Measurements from ENCODE around the gene EEF2KMT.
"Not testable (repeated sequence)": the region's sequence is repeated elsewhere in the genome, so short reads cannot be mapped to it uniquely, and the experiment has no call there.

Gene EEF2KMT

DNA sequence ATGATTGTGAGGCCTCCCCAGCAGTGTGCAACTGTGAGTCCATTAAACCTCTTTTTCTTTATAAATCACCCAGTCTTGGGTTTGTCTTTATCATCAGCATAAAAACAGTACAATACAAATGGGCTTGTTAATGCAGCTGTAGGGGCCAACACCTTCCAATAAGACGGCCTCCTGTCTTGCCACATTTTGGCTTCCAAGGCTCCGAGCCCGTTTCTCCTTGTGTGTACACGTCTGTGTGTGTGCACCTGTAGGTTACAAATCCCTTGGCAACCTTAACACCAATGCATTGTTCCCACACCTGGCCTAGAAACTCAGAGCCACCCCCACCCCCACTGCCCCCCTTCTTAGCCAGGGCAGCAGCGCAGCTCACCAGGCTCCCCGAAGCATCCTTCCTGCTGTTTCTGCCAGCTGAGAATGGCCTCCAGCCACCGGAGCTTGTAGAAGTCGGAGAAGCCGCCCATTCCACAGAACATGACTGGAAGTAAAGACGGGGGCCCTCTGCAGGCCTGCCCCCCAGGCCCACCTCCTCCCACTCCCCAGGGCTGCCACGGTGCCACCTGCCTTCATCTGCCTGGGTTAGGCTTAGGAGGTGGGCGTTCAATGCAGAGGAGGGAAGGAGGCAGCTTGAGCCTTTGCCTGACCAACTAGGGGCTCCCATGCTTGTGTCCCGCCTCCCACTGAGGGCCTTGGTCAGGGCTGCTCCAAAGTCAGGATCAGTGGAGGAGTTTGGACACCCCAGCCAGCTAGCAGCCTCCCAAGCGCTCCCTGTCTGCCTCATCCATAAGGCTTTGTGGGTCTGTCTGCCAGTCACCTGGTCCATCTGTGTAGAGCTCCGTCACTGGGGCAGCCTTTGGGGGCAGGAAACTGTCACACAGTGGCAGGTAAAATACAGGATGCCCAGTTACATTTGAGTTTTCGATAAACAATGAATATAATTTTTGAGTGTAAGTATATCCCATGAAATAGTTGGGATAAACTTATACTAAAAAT lies 42.4 kb downstream of the EEF2KMT start:
- no peak for TF ChIP-seq TAF1 (IDR thresholded peaks at IDR 0.05; ENCODE audit: borderline replicate concordance, low read depth, low read length)
- no peak for TF ChIP-seq POLR2AphosphoS5 (IDR thresholded peaks at IDR 0.05; ENCODE audit: low read depth, low read length)
- no peak for TF ChIP-seq POLR2A (IDR thresholded peaks at IDR 0.05; ENCODE audit: low read depth, low read length)
- no peak for DNase-seq (ENCODE audit: insufficient read length)
- FAIRE-seq: no peak

GRCh38 chr16:5046914-5047313 lies 50.7 kb downstream of the EEF2KMT start:
- no peak for FAIRE-seq
- TF ChIP-seq TAF1 (IDR thresholded peaks at IDR 0.05; ENCODE audit: borderline replicate concordance, low read depth, low read length) (no peak), POLR2A (IDR thresholded peaks at IDR 0.05; ENCODE audit: low read depth, low read length) (no peak), POLR2AphosphoS5 (IDR thresholded peaks at IDR 0.05; ENCODE audit: low read depth, low read length) (no peak)
- DNase-seq (ENCODE audit: insufficient read length): no peak

DNA sequence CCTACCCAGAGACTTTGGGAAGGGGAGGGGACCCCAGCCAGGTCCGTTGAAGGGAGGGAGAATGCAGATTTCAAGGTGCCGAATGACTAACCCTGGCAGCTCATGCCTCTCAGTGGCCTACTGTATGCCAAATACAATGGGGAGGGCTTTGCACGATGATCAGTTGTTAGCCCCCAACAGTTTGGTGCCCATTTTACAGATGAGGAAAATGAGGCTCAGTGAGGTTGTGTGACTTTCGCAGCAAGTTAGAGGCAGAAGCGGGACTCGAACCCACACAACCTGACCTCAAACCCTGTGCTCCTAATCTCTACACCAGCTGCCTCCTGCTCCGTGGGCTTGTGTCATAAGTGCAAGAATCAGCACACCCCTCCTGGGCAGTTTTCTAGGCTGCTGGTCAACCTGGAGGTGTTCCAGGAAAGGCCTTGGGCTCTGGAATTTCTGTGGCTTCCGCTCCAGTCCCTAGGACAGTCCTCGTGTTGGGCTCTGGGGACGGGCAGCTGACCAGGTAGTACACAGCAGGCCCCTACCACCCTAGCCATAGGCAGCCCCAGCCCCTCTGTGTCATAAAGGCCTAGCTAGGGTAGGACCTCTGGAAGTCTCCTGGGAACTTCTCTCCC lies 52.0 kb downstream of the EEF2KMT start:
- no peak for TF ChIP-seq POLR2A (IDR thresholded peaks at IDR 0.05; ENCODE audit: low read depth, low read length)
- no peak for TF ChIP-seq POLR2AphosphoS5 (IDR thresholded peaks at IDR 0.05; ENCODE audit: low read depth, low read length)
- TF ChIP-seq TAF1 (IDR thresholded peaks at IDR 0.05; ENCODE audit: borderline replicate concordance, low read depth, low read length): no peak
- FAIRE-seq (no peak), DNase-seq (ENCODE audit: insufficient read length) (no peak)

DNA sequence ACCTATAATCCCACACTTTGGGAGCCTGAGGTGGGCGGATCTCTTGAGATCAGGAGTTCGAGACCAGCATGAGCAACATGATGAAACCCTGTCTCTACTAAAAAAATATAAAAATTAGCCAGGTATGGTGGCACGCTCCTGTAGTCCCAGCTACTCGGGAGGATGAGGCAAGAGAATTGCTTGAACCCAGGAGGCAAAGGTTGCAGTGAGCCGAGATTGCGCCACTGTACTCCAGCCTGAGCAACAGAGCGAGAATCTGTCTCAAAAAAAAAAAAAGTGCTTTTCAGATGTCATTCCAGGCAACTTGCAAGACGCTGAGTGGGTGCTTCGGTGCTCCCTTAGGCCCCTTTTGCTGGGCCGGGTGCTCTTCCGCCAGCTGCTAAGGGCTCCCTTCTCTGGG lies 53.0 kb downstream of the EEF2KMT start:
- FAIRE-seq; DNase-seq (ENCODE audit: insufficient read length): not testable (repeated sequence)

- DNase-seq (ENCODE audit: insufficient read length): no peak
Measured at GRCh38 chr16:5044011-5044540, 53.5 kb downstream of the EEF2KMT start.

GRCh38 chr16:5042574-5043171 lies 54.9 kb downstream of the EEF2KMT start:
- DNase-seq (ENCODE audit: insufficient read length): no peak
- TF ChIP-seq TAF1 (IDR thresholded peaks at IDR 0.05; ENCODE audit: borderline replicate concordance, low read depth, low read length): no peak
- TF ChIP-seq POLR2A (IDR thresholded peaks at IDR 0.05; ENCODE audit: low read depth, low read length): no peak
- TF ChIP-seq POLR2AphosphoS5 (IDR thresholded peaks at IDR 0.05; ENCODE audit: low read depth, low read length): no peak
- no peak for FAIRE-seq

More at GRCh38 chr16:5044011-5044540, 53.5 kb downstream of the EEF2KMT start:
- no peak for FAIRE-seq
- TF ChIP-seq POLR2AphosphoS5 (IDR thresholded peaks at IDR 0.05; ENCODE audit: low read depth, low read length): no peak
- no peak for TF ChIP-seq TAF1 (IDR thresholded peaks at IDR 0.05; ENCODE audit: borderline replicate concordance, low read depth, low read length)
- no peak for TF ChIP-seq POLR2A (IDR thresholded peaks at IDR 0.05; ENCODE audit: low read depth, low read length)

- DNase-seq (ENCODE audit: insufficient read length): no peak
- FAIRE-seq: peak; percentile 53
- TF ChIP-seq POLR2A (IDR thresholded peaks at IDR 0.05; ENCODE audit: low read depth, low read length) (peak; percentile 23; the same call in 1 of the 2 replicates), POLR2AphosphoS5 (IDR thresholded peaks at IDR 0.05; ENCODE audit: low read depth, low read length) (no peak)
Measured at GRCh38 chr16:5041600-5042133, 55.9 kb downstream of the EEF2KMT start.

DNA sequence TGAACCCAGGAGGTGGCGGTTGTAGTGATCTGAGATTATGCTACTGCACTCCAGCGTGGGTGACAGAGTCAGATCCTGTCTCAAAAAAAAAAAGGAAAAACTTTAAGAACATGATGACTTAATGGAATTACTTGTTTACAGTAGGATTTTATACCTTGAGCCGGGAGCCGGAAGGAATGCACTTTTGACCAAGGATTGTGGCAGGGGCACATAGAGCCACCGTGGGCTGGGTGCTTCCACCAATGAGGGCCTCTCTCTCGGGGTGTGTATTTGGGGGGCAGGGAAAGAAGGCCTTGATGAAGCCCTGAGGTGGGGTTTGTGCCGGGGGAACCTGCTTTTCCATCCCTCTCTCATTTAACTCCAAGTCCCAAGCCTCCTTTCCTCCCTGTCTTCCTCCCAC lies 57.1 kb downstream of the EEF2KMT start:
- no peak for DNase-seq (ENCODE audit: insufficient read length)
- FAIRE-seq: no peak
- TF ChIP-seq POLR2AphosphoS5 (IDR thresholded peaks at IDR 0.05; ENCODE audit: low read depth, low read length): no peak

DNA sequence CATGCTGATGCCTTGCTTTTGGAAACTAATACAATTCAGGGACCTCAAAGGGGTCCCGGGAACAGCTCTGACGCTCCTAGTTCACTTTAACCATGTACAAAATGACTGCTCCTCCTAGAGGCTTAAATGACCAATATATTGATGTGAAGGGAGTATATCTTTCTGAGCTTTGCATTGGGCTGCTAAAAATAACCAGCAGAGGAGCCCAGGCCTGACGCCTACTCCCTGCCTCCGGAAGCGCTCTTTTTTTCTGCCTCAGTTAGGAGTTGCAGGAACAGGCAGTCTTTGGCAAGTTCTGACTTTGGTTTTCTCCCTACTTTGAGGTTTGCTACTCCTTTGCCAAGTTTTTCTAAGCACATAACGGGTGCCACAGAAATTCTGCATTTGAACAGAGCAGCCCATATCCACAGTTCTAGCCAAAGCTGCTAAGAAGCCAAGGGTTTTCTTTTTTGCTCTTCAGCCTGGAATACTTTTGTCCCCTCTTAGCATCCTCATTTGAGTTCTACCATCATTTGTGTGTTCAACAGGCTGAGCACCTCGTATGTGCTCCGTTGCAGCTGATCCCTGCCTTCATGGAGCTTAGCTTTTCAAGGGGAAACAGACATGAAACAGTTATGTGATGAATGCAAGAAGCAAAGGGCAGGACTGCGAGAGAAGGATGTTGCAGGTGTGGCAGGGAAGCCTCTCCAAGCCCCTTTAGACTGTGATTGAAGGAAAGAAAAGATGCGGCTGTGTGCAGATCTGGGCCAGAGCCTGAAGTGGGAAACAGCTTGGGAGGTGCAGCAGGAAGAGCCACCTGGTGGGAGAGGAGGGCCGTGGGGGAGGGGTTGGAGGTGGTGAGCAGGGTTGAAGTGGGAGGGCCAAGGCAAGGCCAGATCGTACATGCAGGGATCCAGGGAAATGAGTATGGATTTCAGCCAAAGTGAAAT lies 61.1 kb downstream of the EEF2KMT start:
- no peak for TF ChIP-seq TAF1 (IDR thresholded peaks at IDR 0.05; ENCODE audit: borderline replicate concordance, low read depth, low read length)
- DNase-seq (ENCODE audit: insufficient read length) (no peak), FAIRE-seq (no peak)

- no peak for TF ChIP-seq POLR2A (IDR thresholded peaks at IDR 0.05; ENCODE audit: low read depth, low read length)
- TF ChIP-seq POLR2AphosphoS5 (IDR thresholded peaks at IDR 0.05; ENCODE audit: low read depth, low read length): no peak
- no peak for TF ChIP-seq TAF1 (IDR thresholded peaks at IDR 0.05; ENCODE audit: borderline replicate concordance, low read depth, low read length)
- DNase-seq (ENCODE audit: insufficient read length) (no peak), FAIRE-seq (no peak)
Measured at GRCh38 chr16:5035909-5036227, 61.7 kb downstream of the EEF2KMT start.
